Mesenteric fat pad (tissue), 1 donor: ENCODE measurements around the gene SGMS2. TPM values are rescaled to one million over a fixed set of nuclear protein-coding genes. Genes with fewer than 3 reads are reported as not detected.

Source experiments
- total RNA-seq: library from RNA; stranded (reverse); fragmentation: NEBNext Ultra II Directional; extraction: Animal tissue kit (Norgen Biotek cat#: 25700); gene quantifications from one replicate; pipeline ENCODE4 v1.2.1, GENCODE V29; 2021
- donor health status: DM: yes; HTN: yes; CAD: no.

The SGMS2 gene
- total RNA-seq, 1 donor from 2014 or later = 26.3 TPM

Other genes starting within 250 kb of the SGMS2 start
- gene PAPSS1, start 104.7 kb upstream of the SGMS2 start, total RNA-seq = 33.0 TPM
- gene CYP2U1, start 106.6 kb downstream of the SGMS2 start, total RNA-seq = 7.6 TPM
- gene HADH, start 165.0 kb downstream of the SGMS2 start, total RNA-seq = 111 TPM